NT2/D1 (cell line): ENCODE measurements around the gene LRRC46.
A peak's percentile ranks its signal among the peaks of the same experiment; 100 is the strongest.

Experiments used
- DNase-seq: peaks from one replicate; pipeline ENCODE4 v3.0.0-alpha.2; 2011; ENCODE audit warnings: low read depth, low spot score
- H3K27me3 ChIP-seq: 2 replicates; pipeline ENCODE4 v1.6.0; 2011; ENCODE audit warnings: mild to moderate bottlenecking; ENCODE audit not compliant: insufficient read length, insufficient read depth
- H3K36me3 ChIP-seq: 2 replicates; pipeline ENCODE4 v1.6.1; 2011; ENCODE audit warnings: mild to moderate bottlenecking, low read length, mixed read lengths; ENCODE audit not compliant: insufficient read depth, insufficient read length
- H3K4me1 ChIP-seq: 2 replicates; pipeline ENCODE4 v1.5.1; 2011; ENCODE audit not compliant: insufficient read depth, insufficient read length
- H3K4me3 ChIP-seq: 2 replicates; pipeline ENCODE4 v1.5.1; 2011; ENCODE audit warnings: low read depth; ENCODE audit not compliant: insufficient read length
- H3K9ac ChIP-seq: 2 replicates; pipeline ENCODE4 v1.6.0; 2011; ENCODE audit warnings: low read depth; ENCODE audit not compliant: insufficient read length
- H3K9me3 ChIP-seq: 2 replicates; pipeline ENCODE4 v1.5.1; 2011; ENCODE audit warnings: mild to moderate bottlenecking, low read length; ENCODE audit not compliant: insufficient read depth
- SUZ12 ChIP-seq: IDR thresholded peaks from 2 replicates; pipeline ENCODE4 v1.6.1; 2011; ENCODE audit not compliant: insufficient read length, insufficient read depth; ENCODE audit errors: extremely low read depth
- YY1 ChIP-seq: IDR thresholded peaks from 2 replicates; pipeline ENCODE4 v1.6.1; 2011; ENCODE audit not compliant: insufficient read length, insufficient read depth
- ZNF274 ChIP-seq: IDR thresholded peaks from 2 replicates; pipeline ENCODE4 v1.6.1; 2011; ENCODE audit warnings: mild to moderate bottlenecking, low read depth, low read length

Gene LRRC46

GRCh38 chr17:47850692-47851573, 19.5 kb downstream of the LRRC46 start, which contains the start of gene SP6:
Gene SP6 (minus strand): TSS chr17:47851163. CDS start chr17:47848429, 2,734 bp downstream.
- Histone ChIP-seq H3K4me1 (peaks cover 15% of the 10 kb centered on the region), H3K27me3 (peaks cover 69% of the 10 kb centered on the region), H3K9ac (peak within 1 kb of the TSS; percentile 81), H3K4me3 (peak within 1 kb of the TSS; percentile 49), H3K36me3 (peaks cover 6% of the 10 kb centered on the region), H3K9me3 (no peaks in the 10 kb centered on the region)
- TF ChIP-seq SUZ12 (no peak), ZNF274 (no peak), YY1 (no peak)
- peak; percentile 50 for DNase-seq

GRCh38 chr17:47851764-47852112, 20.3 kb downstream of the LRRC46 start:
- no peaks in the 10 kb centered on the region for H3K9me3 ChIP-seq
- peaks cover 6% of the 10 kb centered on the region for H3K36me3 ChIP-seq
- TF ChIP-seq SUZ12 (no peak), ZNF274 (no peak), YY1 (no peak)
- DNase-seq = no peak
- H3K4me1 ChIP-seq = peaks cover 15% of the 10 kb centered on the region
- H3K4me3 ChIP-seq = peak overlapping the region; percentile 29
- no peak overlapping the region for H3K9ac ChIP-seq
- peaks cover 71% of the 10 kb centered on the region for H3K27me3 ChIP-seq

GRCh38 chr17:47852113-47852949, 20.9 kb downstream of the LRRC46 start:
- H3K36me3 ChIP-seq = peaks cover 2% of the 10 kb centered on the region
- H3K4me1 ChIP-seq = peaks cover 15% of the 10 kb centered on the region
- no peak overlapping the region for H3K9ac ChIP-seq
- no peak for DNase-seq
- no peaks in the 10 kb centered on the region for H3K9me3 ChIP-seq
- peak overlapping the region; percentile 29 for H3K4me3 ChIP-seq
- H3K27me3 ChIP-seq = peaks cover 71% of the 10 kb centered on the region
- TF ChIP-seq SUZ12 = no peak
- TF ChIP-seq YY1 = no peak
- TF ChIP-seq ZNF274 = no peak

- DNase-seq = no peak
Observed at GRCh38 chr17:47853616-47854015, 22.1 kb downstream of the LRRC46 start.

GRCh38 chr17:47855737-47856136, 24.3 kb downstream of the LRRC46 start:
- Histone ChIP-seq H3K9ac (no peak overlapping the region), H3K4me3 (no peak overlapping the region), H3K36me3 (no peaks in the 10 kb centered on the region), H3K4me1 (no peaks in the 10 kb centered on the region), H3K9me3 (no peaks in the 10 kb centered on the region), H3K27me3 (peaks cover 44% of the 10 kb centered on the region)
- DNase-seq = no peak
- TF ChIP-seq SUZ12 (no peak), ZNF274 (no peak), YY1 (no peak)

More at GRCh38 chr17:47853616-47854015, 22.1 kb downstream of the LRRC46 start:
- H3K9ac ChIP-seq = no peak overlapping the region
- no peaks in the 10 kb centered on the region for H3K9me3 ChIP-seq
- H3K27me3 ChIP-seq = peaks cover 63% of the 10 kb centered on the region
- H3K4me3 ChIP-seq = no peak overlapping the region
- no peaks in the 10 kb centered on the region for H3K36me3 ChIP-seq
- TF ChIP-seq ZNF274 = no peak
- H3K4me1 ChIP-seq = peaks cover 7% of the 10 kb centered on the region

GRCh38 chr17:47856830-47857229, 25.4 kb downstream of the LRRC46 start:
- H3K4me3 ChIP-seq = no peak overlapping the region
- no peak for TF ChIP-seq SUZ12
- TF ChIP-seq ZNF274 = no peak
- TF ChIP-seq YY1 = no peak
- no peak for DNase-seq
- no peaks in the 10 kb centered on the region for H3K36me3 ChIP-seq
- peaks cover 39% of the 10 kb centered on the region for H3K27me3 ChIP-seq
- no peaks in the 10 kb centered on the region for H3K9me3 ChIP-seq
- no peaks in the 10 kb centered on the region for H3K4me1 ChIP-seq
- H3K9ac ChIP-seq = no peak overlapping the region
